Panc1 (cell line): ENCODE results near the gene PLA2G4C.
"Not testable (repeated sequence)": the region's sequence is repeated elsewhere in the genome, so short reads cannot be mapped to it uniquely, and the experiment has no call there.

Experiments
- POLR2AphosphoS5 ChIP-seq: IDR thresholded peaks from 2 replicates; pipeline ENCODE4 v1.6.1; 2012; ENCODE audit warnings: mild to moderate bottlenecking, low read depth, low read length, moderate library complexity
- SIN3A ChIP-seq: IDR thresholded peaks from 2 replicates; pipeline ENCODE4 v1.6.1; 2012; ENCODE audit warnings: low read depth, mild to moderate bottlenecking, low read length, moderate library complexity, borderline replicate concordance; ENCODE audit not compliant: insufficient read depth
- TCF7L2 ChIP-seq: IDR thresholded peaks from 2 replicates; pipeline ENCODE4 v1.6.1; 2011; ENCODE audit warnings: mild to moderate bottlenecking, low read depth, low read length, inconsistent platforms
- TF ChIP-seq, protein P1 (sequence below): fragments of 450-650 bp; IDR thresholded peaks from 2 replicates; pipeline ENCODE4 v1.5.1; 2017; ENCODE audit warnings: mild to moderate bottlenecking
- TF ChIP-seq, protein P2 (sequence below), 2 experiments: IDR thresholded peaks; 2 replicates each; pipeline ENCODE4 v1.6.1; 2011 to 2012; ENCODE audit warnings: low read depth in 2 of 2, control low read depth in 1 of 2, low read length in 1 of 2, mild to moderate bottlenecking in 1 of 2, moderate library complexity in 1 of 2; ENCODE audit not compliant: insufficient read depth in 1 of 2

DNA sequence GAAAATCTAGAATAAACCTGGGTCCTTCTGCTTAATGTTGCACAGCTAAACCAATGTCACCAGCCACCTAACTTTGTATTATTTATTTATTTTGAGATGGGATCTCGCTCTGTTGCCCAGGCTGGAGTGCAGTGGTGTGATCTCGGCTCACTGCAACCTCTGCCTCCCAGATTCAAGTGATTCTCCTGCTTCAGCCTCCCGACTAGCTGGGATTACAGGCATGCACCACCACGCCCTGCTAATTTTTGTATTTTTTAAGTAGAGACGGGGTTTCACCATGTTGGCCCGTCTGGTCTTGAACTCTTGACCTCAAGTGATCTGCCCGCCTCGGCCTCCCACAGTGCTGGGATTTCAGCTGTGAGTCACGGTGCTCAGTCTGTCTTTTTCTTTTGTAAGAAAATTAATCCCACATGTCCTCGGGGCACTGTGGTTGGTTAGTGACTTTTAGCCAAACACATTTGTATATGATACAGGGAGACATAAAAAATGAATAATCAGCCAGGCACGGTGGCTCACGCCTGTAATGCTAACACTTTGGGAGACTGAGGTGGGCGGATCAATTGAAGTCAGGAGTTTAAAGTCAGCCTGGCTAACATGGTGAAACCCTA is 19.4 kb downstream of the PLA2G4C start:
- TF ChIP-seq, protein P1, sequence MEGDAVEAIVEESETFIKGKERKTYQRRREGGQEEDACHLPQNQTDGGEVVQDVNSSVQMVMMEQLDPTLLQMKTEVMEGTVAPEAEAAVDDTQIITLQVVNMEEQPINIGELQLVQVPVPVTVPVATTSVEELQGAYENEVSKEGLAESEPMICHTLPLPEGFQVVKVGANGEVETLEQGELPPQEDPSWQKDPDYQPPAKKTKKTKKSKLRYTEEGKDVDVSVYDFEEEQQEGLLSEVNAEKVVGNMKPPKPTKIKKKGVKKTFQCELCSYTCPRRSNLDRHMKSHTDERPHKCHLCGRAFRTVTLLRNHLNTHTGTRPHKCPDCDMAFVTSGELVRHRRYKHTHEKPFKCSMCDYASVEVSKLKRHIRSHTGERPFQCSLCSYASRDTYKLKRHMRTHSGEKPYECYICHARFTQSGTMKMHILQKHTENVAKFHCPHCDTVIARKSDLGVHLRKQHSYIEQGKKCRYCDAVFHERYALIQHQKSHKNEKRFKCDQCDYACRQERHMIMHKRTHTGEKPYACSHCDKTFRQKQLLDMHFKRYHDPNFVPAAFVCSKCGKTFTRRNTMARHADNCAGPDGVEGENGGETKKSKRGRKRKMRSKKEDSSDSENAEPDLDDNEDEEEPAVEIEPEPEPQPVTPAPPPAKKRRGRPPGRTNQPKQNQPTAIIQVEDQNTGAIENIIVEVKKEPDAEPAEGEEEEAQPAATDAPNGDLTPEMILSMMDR, result not testable (repeated sequence)
- not testable (repeated sequence) for TF ChIP-seq SIN3A, POLR2AphosphoS5, TCF7L2
- TF ChIP-seq, protein P2, sequence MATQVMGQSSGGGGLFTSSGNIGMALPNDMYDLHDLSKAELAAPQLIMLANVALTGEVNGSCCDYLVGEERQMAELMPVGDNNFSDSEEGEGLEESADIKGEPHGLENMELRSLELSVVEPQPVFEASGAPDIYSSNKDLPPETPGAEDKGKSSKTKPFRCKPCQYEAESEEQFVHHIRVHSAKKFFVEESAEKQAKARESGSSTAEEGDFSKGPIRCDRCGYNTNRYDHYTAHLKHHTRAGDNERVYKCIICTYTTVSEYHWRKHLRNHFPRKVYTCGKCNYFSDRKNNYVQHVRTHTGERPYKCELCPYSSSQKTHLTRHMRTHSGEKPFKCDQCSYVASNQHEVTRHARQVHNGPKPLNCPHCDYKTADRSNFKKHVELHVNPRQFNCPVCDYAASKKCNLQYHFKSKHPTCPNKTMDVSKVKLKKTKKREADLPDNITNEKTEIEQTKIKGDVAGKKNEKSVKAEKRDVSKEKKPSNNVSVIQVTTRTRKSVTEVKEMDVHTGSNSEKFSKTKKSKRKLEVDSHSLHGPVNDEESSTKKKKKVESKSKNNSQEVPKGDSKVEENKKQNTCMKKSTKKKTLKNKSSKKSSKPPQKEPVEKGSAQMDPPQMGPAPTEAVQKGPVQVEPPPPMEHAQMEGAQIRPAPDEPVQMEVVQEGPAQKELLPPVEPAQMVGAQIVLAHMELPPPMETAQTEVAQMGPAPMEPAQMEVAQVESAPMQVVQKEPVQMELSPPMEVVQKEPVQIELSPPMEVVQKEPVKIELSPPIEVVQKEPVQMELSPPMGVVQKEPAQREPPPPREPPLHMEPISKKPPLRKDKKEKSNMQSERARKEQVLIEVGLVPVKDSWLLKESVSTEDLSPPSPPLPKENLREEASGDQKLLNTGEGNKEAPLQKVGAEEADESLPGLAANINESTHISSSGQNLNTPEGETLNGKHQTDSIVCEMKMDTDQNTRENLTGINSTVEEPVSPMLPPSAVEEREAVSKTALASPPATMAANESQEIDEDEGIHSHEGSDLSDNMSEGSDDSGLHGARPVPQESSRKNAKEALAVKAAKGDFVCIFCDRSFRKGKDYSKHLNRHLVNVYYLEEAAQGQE (IDR thresholded peaks at IDR 0.05; ENCODE audit: insufficient read depth in 1 of 2, low read depth in 2 of 2, low read length in 1 of 2), result not testable (repeated sequence)
